Measurements from ENCODE around the gene RAB37. TPM values are rescaled to one million over a fixed set of nuclear protein-coding genes. Genes with fewer than 3 reads are reported as not detected.

The RAB37 gene
- polyA plus RNA-seq, 1 of the 3 experiments (the other 2 are of a cell fraction), result 0.25 TPM

DNA sequence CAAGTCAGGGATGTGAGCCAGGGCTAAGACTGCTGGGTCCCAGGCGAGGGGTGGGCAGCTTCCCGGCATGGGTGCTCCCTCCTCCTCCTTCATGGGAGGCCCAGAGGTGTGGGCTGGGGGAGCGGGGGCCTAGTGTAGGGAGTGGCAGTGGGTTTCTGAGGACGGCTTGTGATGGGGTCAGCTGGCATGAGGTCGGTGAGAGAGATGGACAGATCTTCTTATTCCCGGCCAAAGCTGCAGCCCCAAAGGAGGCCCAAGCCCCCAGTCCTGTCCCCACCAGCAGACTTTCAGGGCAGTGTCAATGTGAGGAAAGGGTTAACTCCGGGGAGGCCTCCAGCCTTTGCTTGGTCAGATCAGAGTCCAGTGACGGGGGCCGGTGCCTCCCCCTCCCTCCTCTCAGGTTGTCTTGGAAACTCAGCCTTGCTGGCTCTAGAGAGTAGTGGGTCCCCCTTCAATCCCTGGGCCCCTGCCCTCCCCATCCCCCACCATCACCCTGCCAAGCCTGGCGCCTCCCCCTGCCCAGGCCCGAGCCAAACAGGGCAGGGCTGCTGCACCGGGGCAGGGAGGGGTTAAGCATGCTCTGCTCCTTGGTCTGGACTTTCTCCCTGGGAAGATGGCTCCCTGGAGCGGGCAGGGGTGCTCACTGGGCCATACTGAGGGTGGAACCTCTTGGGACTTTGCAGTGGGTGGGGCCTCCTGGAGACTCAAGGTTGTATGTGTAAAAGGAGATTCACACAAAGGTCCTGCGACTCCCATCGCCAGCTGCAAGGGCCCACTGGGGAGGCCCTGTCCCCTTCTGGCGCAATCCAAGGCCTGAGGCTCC is 26.7 kb downstream of the RAB37 start:
- H3F3A ChIP-seq (replicated peaks; ENCODE audit: insufficient read depth), result peaks cover 9% of the 10 kb centered on the region
- H3K27ac ChIP-seq (ENCODE audit: low read depth in 2 of 2, low read length in 1 of 2), result no peak overlapping the region
- no peak overlapping the region for H3K4me2 ChIP-seq
- H2AFZ ChIP-seq (ENCODE audit: low read depth), result no peak overlapping the region
- no peak overlapping the region for H3K4me3 ChIP-seq (ENCODE audit: low read depth in 2 of 2, low read length in 1 of 2)
- no peaks in the 10 kb centered on the region for H3K9me2 ChIP-seq
- POLR2A ChIA-PET, result interaction anchor here (1.2 to 1.3 kb wide), 2 partner anchors 12 to 14 kb away, joined by 3 to 5 read pairs; partner anchors contain the start of gene NAT9
- H3K27me3 ChIP-seq (ENCODE audit: insufficient read depth), result no peaks in the 10 kb centered on the region
- CTCF ChIA-PET, result interaction anchor here (0.8 to 48.0 kb wide), 5 partner anchors 9 to 106 kb away, joined by 3 to 1361 read pairs (median 19); partner anchors contain the start of genes NAT9, NHERF1 and RAB37
- peak; percentile 40 for DNase-seq
- H3K79me2 ChIP-seq (ENCODE audit: insufficient read depth), result no peaks in the 10 kb centered on the region
- no peaks in the 10 kb centered on the region for H4K20me1 ChIP-seq (ENCODE audit: insufficient read depth)
- peaks cover 42 to 55% of the 10 kb centered on the region in 2 experiments; a peak in 3 of 4 replicates for H3K4me1 ChIP-seq (ENCODE audit: control insufficient read depth in 1 of 2, insufficient read depth in 2 of 2, low read depth in 1 of 2, low read length in 1 of 2)
- H3K36me3 ChIP-seq (replicated peaks in 1 of 2; ENCODE audit: control insufficient read depth in 1 of 2, insufficient read depth in 2 of 2, low read length in 1 of 2), result no peaks in the 10 kb centered on the region
- H3K9me3 ChIP-seq, result no peaks in the 10 kb centered on the region
- WGBS (ENCODE audit: low lambda C conversion rate), result 78% methylated on average over 15 of the region's 16 CpGs
- TF ChIP-seq TCF12 (IDR thresholded peaks at IDR 0.05) (no peak), FOXJ3 (CRISPR knock-in tag; IDR thresholded peaks at IDR 0.05) (no peak), IRF3 (IDR thresholded peaks at IDR 0.05; ENCODE audit: low read depth, low read length) (no peak), JUND (IDR thresholded peaks at IDR 0.05) (no peak), YY1 (IDR thresholded peaks at IDR 0.05; ENCODE audit: low read depth) (no peak)
- no peak overlapping the region for H3K9ac ChIP-seq

GRCh38 chr17:74764751-74765286 is 27.8 kb downstream of the RAB37 start:
- ChIA-PET POLR2A (interaction anchor here (1.2 to 1.3 kb wide), 2 partner anchors 11 to 15 kb away, joined by 3 to 5 read pairs; partner anchors contain the start of gene NAT9), CTCF (interaction anchor here (0.8 to 48.0 kb wide), 5 partner anchors 10 to 108 kb away, joined by 3 to 1361 read pairs (median 19); partner anchors contain the start of genes NAT9, NHERF1 and RAB37)
- TF ChIP-seq JUND (IDR thresholded peaks at IDR 0.05) (no peak), SIN3A (IDR thresholded peaks at IDR 0.05; ENCODE audit: borderline replicate concordance, low read depth, low read length) (no peak), NFIC (IDR thresholded peaks at IDR 0.05; ENCODE audit: borderline replicate concordance) (no peak), RAD21 (IDR thresholded peaks at IDR 0.05; ENCODE audit: low read length) (no peak), SMC3 (IDR thresholded peaks at IDR 0.05; ENCODE audit: low read depth, low read length) (no peak), YY1 (IDR thresholded peaks at IDR 0.05; ENCODE audit: low read depth) (no peak), GATA2 (CRISPR knock-in tag; IDR thresholded peaks at IDR 0.05) (no peak), EZH2phosphoT487 (IDR thresholded peaks at IDR 0.05; ENCODE audit: borderline replicate concordance, low read depth) (no peak), IRF3 (IDR thresholded peaks at IDR 0.05; ENCODE audit: low read depth, low read length) (no peak), ELF1 (IDR thresholded peaks at IDR 0.05) (no peak), FOSL2 (IDR thresholded peaks at IDR 0.05; ENCODE audit: borderline replicate concordance, low read depth) (no peak), NRF1 (IDR thresholded peaks at IDR 0.05; ENCODE audit: low read depth, low read length) (no peak), GABPA (IDR thresholded peaks at IDR 0.05; ENCODE audit: low read depth) (no peak)
- TF ChIP-seq, protein P1, sequence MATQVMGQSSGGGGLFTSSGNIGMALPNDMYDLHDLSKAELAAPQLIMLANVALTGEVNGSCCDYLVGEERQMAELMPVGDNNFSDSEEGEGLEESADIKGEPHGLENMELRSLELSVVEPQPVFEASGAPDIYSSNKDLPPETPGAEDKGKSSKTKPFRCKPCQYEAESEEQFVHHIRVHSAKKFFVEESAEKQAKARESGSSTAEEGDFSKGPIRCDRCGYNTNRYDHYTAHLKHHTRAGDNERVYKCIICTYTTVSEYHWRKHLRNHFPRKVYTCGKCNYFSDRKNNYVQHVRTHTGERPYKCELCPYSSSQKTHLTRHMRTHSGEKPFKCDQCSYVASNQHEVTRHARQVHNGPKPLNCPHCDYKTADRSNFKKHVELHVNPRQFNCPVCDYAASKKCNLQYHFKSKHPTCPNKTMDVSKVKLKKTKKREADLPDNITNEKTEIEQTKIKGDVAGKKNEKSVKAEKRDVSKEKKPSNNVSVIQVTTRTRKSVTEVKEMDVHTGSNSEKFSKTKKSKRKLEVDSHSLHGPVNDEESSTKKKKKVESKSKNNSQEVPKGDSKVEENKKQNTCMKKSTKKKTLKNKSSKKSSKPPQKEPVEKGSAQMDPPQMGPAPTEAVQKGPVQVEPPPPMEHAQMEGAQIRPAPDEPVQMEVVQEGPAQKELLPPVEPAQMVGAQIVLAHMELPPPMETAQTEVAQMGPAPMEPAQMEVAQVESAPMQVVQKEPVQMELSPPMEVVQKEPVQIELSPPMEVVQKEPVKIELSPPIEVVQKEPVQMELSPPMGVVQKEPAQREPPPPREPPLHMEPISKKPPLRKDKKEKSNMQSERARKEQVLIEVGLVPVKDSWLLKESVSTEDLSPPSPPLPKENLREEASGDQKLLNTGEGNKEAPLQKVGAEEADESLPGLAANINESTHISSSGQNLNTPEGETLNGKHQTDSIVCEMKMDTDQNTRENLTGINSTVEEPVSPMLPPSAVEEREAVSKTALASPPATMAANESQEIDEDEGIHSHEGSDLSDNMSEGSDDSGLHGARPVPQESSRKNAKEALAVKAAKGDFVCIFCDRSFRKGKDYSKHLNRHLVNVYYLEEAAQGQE (IDR thresholded peaks at IDR 0.05; ENCODE audit: low read depth, low read length), result no peak
- TF ChIP-seq, protein P2, sequence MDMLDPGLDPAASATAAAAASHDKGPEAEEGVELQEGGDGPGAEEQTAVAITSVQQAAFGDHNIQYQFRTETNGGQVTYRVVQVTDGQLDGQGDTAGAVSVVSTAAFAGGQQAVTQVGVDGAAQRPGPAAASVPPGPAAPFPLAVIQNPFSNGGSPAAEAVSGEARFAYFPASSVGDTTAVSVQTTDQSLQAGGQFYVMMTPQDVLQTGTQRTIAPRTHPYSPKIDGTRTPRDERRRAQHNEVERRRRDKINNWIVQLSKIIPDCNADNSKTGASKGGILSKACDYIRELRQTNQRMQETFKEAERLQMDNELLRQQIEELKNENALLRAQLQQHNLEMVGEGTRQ (IDR thresholded peaks at IDR 0.05; ENCODE audit: borderline replicate concordance, low read depth, low read length), result no peak
- TF ChIP-seq, protein P3, sequence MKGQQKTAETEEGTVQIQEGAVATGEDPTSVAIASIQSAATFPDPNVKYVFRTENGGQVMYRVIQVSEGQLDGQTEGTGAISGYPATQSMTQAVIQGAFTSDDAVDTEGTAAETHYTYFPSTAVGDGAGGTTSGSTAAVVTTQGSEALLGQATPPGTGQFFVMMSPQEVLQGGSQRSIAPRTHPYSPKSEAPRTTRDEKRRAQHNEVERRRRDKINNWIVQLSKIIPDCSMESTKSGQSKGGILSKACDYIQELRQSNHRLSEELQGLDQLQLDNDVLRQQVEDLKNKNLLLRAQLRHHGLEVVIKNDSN (IDR thresholded peaks at IDR 0.05; ENCODE audit: borderline replicate concordance, low read depth), result no peak

More at GRCh38 chr17:74764751-74765286, 27.8 kb downstream of the RAB37 start:
- H3K9me2 ChIP-seq, result no peaks in the 10 kb centered on the region
- H3K79me2 ChIP-seq (ENCODE audit: insufficient read depth), result no peaks in the 10 kb centered on the region
- H4K20me1 ChIP-seq (ENCODE audit: insufficient read depth), result no peaks in the 10 kb centered on the region; the same call in 1 of the 2 replicates
- H3K4me3 ChIP-seq (ENCODE audit: low read depth in 2 of 2, low read length in 1 of 2), result no peak overlapping the region
- H3K27ac ChIP-seq (ENCODE audit: low read depth in 2 of 2, low read length in 1 of 2), result no peak overlapping the region
- H3K9me3 ChIP-seq, result no peaks in the 10 kb centered on the region
- peaks cover 18% of the 10 kb centered on the region for H3F3A ChIP-seq (replicated peaks; ENCODE audit: insufficient read depth)
- 91% methylated on average over 4 of the region's 4 CpGs for WGBS (ENCODE audit: low lambda C conversion rate)
- H3K36me3 ChIP-seq (replicated peaks in 1 of 2; ENCODE audit: control insufficient read depth in 1 of 2, insufficient read depth in 2 of 2, low read length in 1 of 2), result peaks cover 0 to 6% of the 10 kb centered on the region in 2 experiments
- no peak overlapping the region for H3K9ac ChIP-seq
- DNase-seq, result no peak
- H3K4me1 ChIP-seq (ENCODE audit: control insufficient read depth in 1 of 2, insufficient read depth in 2 of 2, low read depth in 1 of 2, low read length in 1 of 2), result peaks cover 33 to 47% of the 10 kb centered on the region in 2 experiments; a peak in 3 of 4 replicates
- H3K27me3 ChIP-seq (ENCODE audit: insufficient read depth), result no peaks in the 10 kb centered on the region
- no peak overlapping the region for H3K4me2 ChIP-seq
- H2AFZ ChIP-seq (ENCODE audit: low read depth), result no peak overlapping the region

Data from SK-N-SH (cell line).